ENCODE measurements around the gene DLGAP1.

DLGAP1 gene

GRCh38 chr18:4351005-4351404 lies 104.1 kb downstream of the DLGAP1 start:
- no peak for DNase-seq (ENCODE audit: low read depth in 1 of 2, low spot score in 1 of 2)
- no peak overlapping the region for H3K27ac ChIP-seq (replicated peaks)
- no peaks in the 10 kb centered on the region for H3K27me3 ChIP-seq (ENCODE audit: insufficient read depth, poor library complexity, severe bottlenecking)
- no peak overlapping the region for H3K4me3 ChIP-seq (replicated peaks; ENCODE audit: insufficient read depth, low read length)
- TF ChIP-seq SPI1 (IDR thresholded peaks at IDR 0.05; ENCODE audit: borderline replicate concordance, low read depth): no peak

- no peak for TF ChIP-seq SPI1 (IDR thresholded peaks at IDR 0.05; ENCODE audit: borderline replicate concordance, low read depth)
- TF ChIP-seq GABPA (IDR thresholded peaks at IDR 0.05; ENCODE audit: low read depth): no peak
- no peak for TF ChIP-seq REST (IDR thresholded peaks at IDR 0.05; ENCODE audit: insufficient replicate concordance, low read depth)
- TF ChIP-seq POLR2AphosphoS5 (IDR thresholded peaks at IDR 0.05; ENCODE audit: low read depth): no peak
- TF ChIP-seq CTCF (IDR thresholded peaks at IDR 0.05; ENCODE audit: insufficient read depth, low read length): no peak
- no peaks in the 10 kb centered on the region for H3K27me3 ChIP-seq (ENCODE audit: insufficient read depth, poor library complexity, severe bottlenecking)
- no peak overlapping the region for H3K27ac ChIP-seq (replicated peaks)
- DNase-seq (ENCODE audit: low read depth in 1 of 2, low spot score in 1 of 2): no peak
- H3K4me3 ChIP-seq (replicated peaks; ENCODE audit: insufficient read depth, low read length): no peak overlapping the region
Measured at GRCh38 chr18:4335386-4335785, 119.7 kb downstream of the DLGAP1 start.

GRCh38 chr18:4333043-4333442 lies 122.1 kb downstream of the DLGAP1 start:
- H3K27me3 ChIP-seq (ENCODE audit: insufficient read depth, poor library complexity, severe bottlenecking): no peaks in the 10 kb centered on the region
- DNase-seq (ENCODE audit: low read depth in 1 of 2, low spot score in 1 of 2): no peak
- no peak overlapping the region for H3K27ac ChIP-seq (replicated peaks)
- TF ChIP-seq REST (IDR thresholded peaks at IDR 0.05; ENCODE audit: insufficient replicate concordance, low read depth) (no peak), SPI1 (IDR thresholded peaks at IDR 0.05; ENCODE audit: borderline replicate concordance, low read depth) (no peak), GABPA (IDR thresholded peaks at IDR 0.05; ENCODE audit: low read depth) (no peak), POLR2AphosphoS5 (IDR thresholded peaks at IDR 0.05; ENCODE audit: low read depth) (no peak), CTCF (IDR thresholded peaks at IDR 0.05; ENCODE audit: insufficient read depth, low read length) (no peak)
- no peak overlapping the region for H3K4me3 ChIP-seq (replicated peaks; ENCODE audit: insufficient read depth, low read length)

GRCh38 chr18:4319738-4320677 lies 135.1 kb downstream of the DLGAP1 start:
- TF ChIP-seq REST (IDR thresholded peaks at IDR 0.05; ENCODE audit: insufficient replicate concordance, low read depth) (no peak), GABPA (IDR thresholded peaks at IDR 0.05; ENCODE audit: low read depth) (no peak), CTCF (IDR thresholded peaks at IDR 0.05; ENCODE audit: insufficient read depth, low read length) (no peak), SPI1 (IDR thresholded peaks at IDR 0.05; ENCODE audit: borderline replicate concordance, low read depth) (no peak), POLR2AphosphoS5 (IDR thresholded peaks at IDR 0.05; ENCODE audit: low read depth) (no peak)
- Histone ChIP-seq H3K27ac (replicated peaks) (no peak overlapping the region), H3K27me3 (ENCODE audit: insufficient read depth, poor library complexity, severe bottlenecking) (no peaks in the 10 kb centered on the region), H3K4me3 (replicated peaks; ENCODE audit: insufficient read depth, low read length) (no peak overlapping the region)
- DNase-seq (ENCODE audit: low read depth in 1 of 2, low spot score in 1 of 2): no peak

Data from HL-60 (cell line).